IMR-90 (cell line): ENCODE data around the gene SCRG1. TPM values are rescaled to one million over a fixed set of nuclear protein-coding genes. Genes with fewer than 3 reads are reported as not detected.
A peak's percentile ranks its signal among the peaks of the same experiment; 100 is the strongest.

Experiments
- ATAC-seq: fragments of 200-7000 bp; cut with Tn5 transposase; 2 replicates; pipeline ENCODE4 v1.9.1; 2020; ENCODE audit warnings: low read depth, mild to moderate bottlenecking, moderate library complexity
- BruUV-seq: library from RNA; stranded (reverse); fragments of 400-500 nt; replicated peaks from 2 replicates; lab custom pipeline; 2021; lab: Mats Ljungman, UMichigan
- CTCF ChIA-PET: fragments of 300-600 bp; formaldehyde crosslinking; extraction: SDS; loops from one replicate; lab custom pipeline; 2021; ENCODE audit warnings: antibody characterized with exemption; lab: Yijun Ruan, JAX
- POLR2A ChIA-PET: fragments of 300-600 bp; sonication (Branson Sonifier 250); formaldehyde crosslinking; loops from one replicate; lab custom pipeline; 2022; ENCODE audit warnings: antibody characterized with exemption; ENCODE audit not compliant: unreplicated experiment; lab: Charles Lee
- DNase-seq: peaks from one replicate; pipeline ENCODE4 v3.0.0; 2013
- H2AFZ ChIP-seq: replicated peaks from 2 replicates; pipeline ENCODE3; 2013; ENCODE audit warnings: low read length, mild to moderate bottlenecking; ENCODE audit not compliant: poor library complexity
- H2AK5ac ChIP-seq: 2 replicates; pipeline ENCODE4 v1.6.1; 2013; ENCODE audit warnings: low read depth, low read length, inconsistent platforms
- H2AK9ac ChIP-seq: replicated peaks from 2 replicates; pipeline ENCODE3; 2013; ENCODE audit warnings: mild to moderate bottlenecking, low read depth, low read length, moderate library complexity; ENCODE audit not compliant: poor library complexity
- H2BK120ac ChIP-seq: 2 replicates; pipeline ENCODE4 v1.6.1; 2013; ENCODE audit warnings: low read depth, low read length, inconsistent platforms
- H2BK15ac ChIP-seq: 3 replicates; pipeline ENCODE4 v1.6.1; 2013; ENCODE audit warnings: low read depth, low read length, inconsistent platforms
- H2BK20ac ChIP-seq: 2 replicates; pipeline ENCODE4 v1.6.1; 2013; ENCODE audit warnings: low read depth, mild to moderate bottlenecking, inconsistent platforms, low read length, moderate library complexity
- H2BK5ac ChIP-seq: 2 replicates; pipeline ENCODE4 v1.6.1; 2013; ENCODE audit warnings: mild to moderate bottlenecking, low read depth, low read length, inconsistent platforms; ENCODE audit not compliant: poor library complexity, severe bottlenecking
- H3K14ac ChIP-seq: replicated peaks from 2 replicates; pipeline ENCODE4 v1.6.1; 2013; ENCODE audit warnings: low read depth, low read length, inconsistent platforms
- H3K18ac ChIP-seq: 2 replicates; pipeline ENCODE4 v1.6.1; 2013; ENCODE audit warnings: low read depth, low read length, control low read depth
- H3K23ac ChIP-seq: 2 replicates; pipeline ENCODE4 v1.6.1; 2013; ENCODE audit warnings: low read depth, low read length, inconsistent platforms
- H3K27ac ChIP-seq: 2 replicates; pipeline ENCODE4 v1.5.1; 2013; ENCODE audit warnings: mild to moderate bottlenecking, control low read depth, low read length; ENCODE audit not compliant: insufficient read depth
- H3K27me3 ChIP-seq: 2 replicates; pipeline ENCODE4 v1.6.1; 2013; ENCODE audit warnings: low read length; ENCODE audit not compliant: control insufficient read depth, insufficient read depth
- H3K36me3 ChIP-seq: 2 replicates; pipeline ENCODE4 v1.6.1; 2013; ENCODE audit warnings: low read length, mixed read lengths; ENCODE audit not compliant: control insufficient read depth, insufficient read depth
- H3K4ac ChIP-seq: 2 replicates; pipeline ENCODE4 v1.6.1; 2013; ENCODE audit warnings: low read depth, low read length, inconsistent platforms
- H3K4me1 ChIP-seq: 2 replicates; pipeline ENCODE4 v1.6.1; 2013; ENCODE audit warnings: low read length, mixed read lengths; ENCODE audit not compliant: control insufficient read depth, insufficient read depth
- H3K4me2 ChIP-seq: 2 replicates; pipeline ENCODE4 v1.6.1; 2013; ENCODE audit warnings: low read depth, mild to moderate bottlenecking, control low read depth, low read length, moderate library complexity
- H3K4me3 ChIP-seq: 2 replicates; pipeline ENCODE4 v1.5.1; 2013; ENCODE audit warnings: low read depth, mild to moderate bottlenecking, control low read depth, low read length, moderate library complexity; ENCODE audit not compliant: insufficient read depth
- H3K56ac ChIP-seq: 2 replicates; pipeline ENCODE4 v1.6.1; 2013; ENCODE audit warnings: low read length, inconsistent platforms; ENCODE audit not compliant: insufficient read depth; ENCODE audit errors: extremely low read depth
- H3K79me1 ChIP-seq, 2 experiments: 2 replicates each; pipeline ENCODE4 v1.6.1; 2013; ENCODE audit warnings: low read length in 2 of 2, inconsistent platforms in 1 of 2, low read depth in 1 of 2
- H3K9ac ChIP-seq: 2 replicates; pipeline ENCODE4 v1.6.1; 2013; ENCODE audit warnings: low read depth, low read length, control low read depth
- H3K9me1 ChIP-seq: 2 replicates; pipeline ENCODE4 v1.6.1; 2013; ENCODE audit warnings: low read length, inconsistent platforms; ENCODE audit not compliant: insufficient read depth
- H3K9me3 ChIP-seq: 2 replicates; pipeline ENCODE4 v1.6.1; 2013; ENCODE audit warnings: low read length; ENCODE audit not compliant: control insufficient read depth, insufficient read depth
- H4K20me1 ChIP-seq: 2 replicates; pipeline ENCODE4 v1.6.1; 2013; ENCODE audit warnings: low read length, inconsistent platforms; ENCODE audit not compliant: insufficient read depth
- H4K5ac ChIP-seq: 2 replicates; pipeline ENCODE4 v1.6.1; 2013; ENCODE audit warnings: mild to moderate bottlenecking, low read depth, low read length, control low read depth
- H4K8ac ChIP-seq, 2 experiments: 2 replicates each; pipeline ENCODE4 v1.6.1; 2013; ENCODE audit warnings: low read depth in 2 of 2, low read length in 2 of 2, control low read depth in 1 of 2, inconsistent platforms in 1 of 2
- H4K91ac ChIP-seq: 2 replicates; pipeline ENCODE4 v1.6.1; 2013; ENCODE audit warnings: low read depth, low read length, inconsistent platforms; ENCODE audit not compliant: insufficient read depth
- BHLHE40 ChIP-seq: fragments of 150-350 bp; IDR thresholded peaks from 2 replicates; pipeline ENCODE4 v1.6.1; 2016; ENCODE audit warnings: mild to moderate bottlenecking, low read depth, low read length
- MAZ ChIP-seq: IDR thresholded peaks from 2 replicates; pipeline ENCODE4 v1.6.1; 2012; ENCODE audit warnings: low read depth, mild to moderate bottlenecking, low read length, improper control_type of control experiment, moderate library complexity, borderline replicate concordance
- NFE2L2 ChIP-seq: fragments of 150-350 bp; IDR thresholded peaks from 2 replicates; pipeline ENCODE4 v1.6.1; 2016; ENCODE audit warnings: low read depth, mild to moderate bottlenecking, low read length
- RAD21 ChIP-seq: IDR thresholded peaks from 2 replicates; pipeline ENCODE4 v1.6.1; 2012; ENCODE audit warnings: low read length, improper control_type of control experiment
- USF2 ChIP-seq: fragments of 150-350 bp; IDR thresholded peaks from 2 replicates; pipeline ENCODE4 v1.6.1; 2017; ENCODE audit warnings: mild to moderate bottlenecking, antibody characterized with exemption, low read length, low read depth
- dilution Hi-C: fragments of 300-500 bp; cut with HindIII; formaldehyde crosslinking; loops from one replicate; pipeline ENCODE4 v1.14.3; 2018; ENCODE audit warnings: low sequenced_read_pairs; ENCODE audit not compliant: unreplicated experiment
- in situ Hi-C: fragments of 300-500 bp; cut with MboI; formaldehyde crosslinking; loops from 3 replicates; pipeline ENCODE4 v1.14.3; 2019; ENCODE audit warnings: low sequenced_read_pairs, inconsistent platforms, mixed read lengths
- intact Hi-C: fragments of 100-400 bp; cut with micrococcal nuclease; formaldehyde crosslinking; loops from 2 replicates; pipeline ENCODE4 v1.10.0; 2022
- polyA plus RNA-seq, 3 experiments: library from polyadenylated mRNA; depleted of rRNA; stranded (reverse); fragments of >200 nt; gene quantifications; 2 replicates each; pipeline ENCODE4 v1.2.3, GENCODE V29; 2012; ENCODE audit warnings: low replicate concordance in 1 of 3
- total RNA-seq: library from RNA; depleted of rRNA; stranded (reverse); fragments of >200 nt; gene quantifications from 2 replicates; pipeline ENCODE4 v1.2.3, GENCODE V29; 2012

Gene SCRG1
- total and polyA plus RNA-seq, 2 of the 4 experiments (the other 2 are of a cell fraction): under 0.01 to 0.22 TPM

- Histone ChIP-seq H4K91ac (no peak overlapping the region), H4K5ac (no peak overlapping the region), H2BK15ac (no peak overlapping the region), H3K14ac (no peak overlapping the region), H3K27me3 (no peaks in the 10 kb centered on the region), H3K9me1 (0 out of 2 replicates have a peak, but pooled peaks cover 5% of the 10 kb centered on the region), H3K9me3 (no peaks in the 10 kb centered on the region), H2AK5ac (no peak overlapping the region), H3K18ac (no peak overlapping the region), H2BK20ac (no peak overlapping the region), H3K56ac (no peak overlapping the region), H3K4me3 (no peak overlapping the region), H3K4me2 (no peak overlapping the region), H3K36me3 (no peaks in the 10 kb centered on the region), H2AFZ (no peak overlapping the region), H3K23ac (no peak overlapping the region), H3K4me1 (no peaks in the 10 kb centered on the region; the same call in 1 of the 2 replicates), H4K8ac (no peak overlapping the region), H3K4ac (no peak overlapping the region), H3K79me1 (peaks cover 0 to 4% of the 10 kb centered on the region in 2 experiments; a peak in 1 of 4 replicates), H4K20me1 (no peaks in the 10 kb centered on the region), H3K9ac (no peak overlapping the region), H3K27ac (no peak overlapping the region), H2BK5ac (no peak overlapping the region), H2BK120ac (no peak overlapping the region), H2AK9ac (no peak overlapping the region)
- in situ Hi-C loops: no loop called here
- DNase-seq: peak; percentile 22
- ChIA-PET CTCF (interaction anchor here (1.3 kb wide), 1 partner anchor 10 kb away, joined by 3 read pairs; no protein-coding TSS in a partner anchor), POLR2A (no interaction called here)
- intact Hi-C loops: no loop called here
- dilution Hi-C loops: no loop called here
- ATAC-seq: no peak
- no TSS peak for BruUV-seq
- TF ChIP-seq RAD21 (no peak), MAZ (no peak), BHLHE40 (no peak), USF2 (no peak), NFE2L2 (no peak)
Observed at GRCh38 chr4:173367285-173367684, 31.6 kb downstream of the SCRG1 start.
